NCI-H345 treated with DMSO at 0.1 percent for 48 hours (cell line): ENCODE measurements around the gene KMT2B.
"Not testable (repeated sequence)": the region's sequence is repeated elsewhere in the genome, so short reads cannot be mapped to it uniquely, and the experiment has no call there.

Source experiments
- DNase-seq: peaks from one replicate; lab custom pipeline; 2025; ENCODE audit not compliant: unreplicated experiment; lab: John Stamatoyannopoulos, UW

The KMT2B gene, protein sequence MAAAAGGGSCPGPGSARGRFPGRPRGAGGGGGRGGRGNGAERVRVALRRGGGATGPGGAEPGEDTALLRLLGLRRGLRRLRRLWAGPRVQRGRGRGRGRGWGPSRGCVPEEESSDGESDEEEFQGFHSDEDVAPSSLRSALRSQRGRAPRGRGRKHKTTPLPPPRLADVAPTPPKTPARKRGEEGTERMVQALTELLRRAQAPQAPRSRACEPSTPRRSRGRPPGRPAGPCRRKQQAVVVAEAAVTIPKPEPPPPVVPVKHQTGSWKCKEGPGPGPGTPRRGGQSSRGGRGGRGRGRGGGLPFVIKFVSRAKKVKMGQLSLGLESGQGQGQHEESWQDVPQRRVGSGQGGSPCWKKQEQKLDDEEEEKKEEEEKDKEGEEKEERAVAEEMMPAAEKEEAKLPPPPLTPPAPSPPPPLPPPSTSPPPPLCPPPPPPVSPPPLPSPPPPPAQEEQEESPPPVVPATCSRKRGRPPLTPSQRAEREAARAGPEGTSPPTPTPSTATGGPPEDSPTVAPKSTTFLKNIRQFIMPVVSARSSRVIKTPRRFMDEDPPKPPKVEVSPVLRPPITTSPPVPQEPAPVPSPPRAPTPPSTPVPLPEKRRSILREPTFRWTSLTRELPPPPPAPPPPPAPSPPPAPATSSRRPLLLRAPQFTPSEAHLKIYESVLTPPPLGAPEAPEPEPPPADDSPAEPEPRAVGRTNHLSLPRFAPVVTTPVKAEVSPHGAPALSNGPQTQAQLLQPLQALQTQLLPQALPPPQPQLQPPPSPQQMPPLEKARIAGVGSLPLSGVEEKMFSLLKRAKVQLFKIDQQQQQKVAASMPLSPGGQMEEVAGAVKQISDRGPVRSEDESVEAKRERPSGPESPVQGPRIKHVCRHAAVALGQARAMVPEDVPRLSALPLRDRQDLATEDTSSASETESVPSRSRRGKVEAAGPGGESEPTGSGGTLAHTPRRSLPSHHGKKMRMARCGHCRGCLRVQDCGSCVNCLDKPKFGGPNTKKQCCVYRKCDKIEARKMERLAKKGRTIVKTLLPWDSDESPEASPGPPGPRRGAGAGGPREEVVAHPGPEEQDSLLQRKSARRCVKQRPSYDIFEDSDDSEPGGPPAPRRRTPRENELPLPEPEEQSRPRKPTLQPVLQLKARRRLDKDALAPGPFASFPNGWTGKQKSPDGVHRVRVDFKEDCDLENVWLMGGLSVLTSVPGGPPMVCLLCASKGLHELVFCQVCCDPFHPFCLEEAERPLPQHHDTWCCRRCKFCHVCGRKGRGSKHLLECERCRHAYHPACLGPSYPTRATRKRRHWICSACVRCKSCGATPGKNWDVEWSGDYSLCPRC (N-terminal part only)

DNA sequence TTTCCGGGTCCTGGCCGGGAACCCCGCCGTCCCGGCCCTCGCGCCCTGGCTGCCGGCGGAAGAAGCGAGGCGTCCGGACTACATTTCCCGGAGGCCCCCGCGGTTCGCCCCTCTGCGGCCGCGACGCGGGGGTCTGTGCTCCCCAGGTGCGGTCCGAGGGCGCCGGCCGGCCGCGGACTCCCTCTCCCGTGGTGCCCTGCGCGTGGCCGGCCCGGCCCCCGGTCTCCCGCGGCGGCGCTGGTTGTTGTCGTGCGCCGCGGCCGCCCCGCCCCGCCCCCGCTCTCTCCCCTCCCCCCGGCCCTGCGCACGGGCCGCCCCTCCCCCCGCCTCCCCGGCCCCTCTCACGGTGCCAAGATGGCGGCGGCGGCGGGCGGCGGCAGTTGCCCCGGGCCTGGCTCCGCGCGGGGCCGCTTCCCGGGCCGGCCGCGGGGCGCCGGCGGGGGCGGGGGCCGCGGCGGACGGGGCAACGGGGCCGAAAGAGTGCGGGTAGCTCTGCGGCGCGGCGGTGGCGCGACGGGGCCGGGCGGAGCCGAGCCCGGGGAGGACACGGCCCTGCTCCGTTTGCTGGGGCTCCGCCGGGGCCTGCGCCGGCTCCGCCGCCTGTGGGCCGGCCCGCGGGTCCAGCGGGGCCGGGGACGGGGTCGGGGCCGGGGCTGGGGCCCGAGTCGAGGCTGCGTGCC is at the start of gene KMT2B:
Gene KMT2B (plus strand): TSS at position 339 of the 680 bp plus-strand sequence. CDS start 16 bp downstream, at position 355.
- DNase-seq: peak; percentile 100

DNA sequence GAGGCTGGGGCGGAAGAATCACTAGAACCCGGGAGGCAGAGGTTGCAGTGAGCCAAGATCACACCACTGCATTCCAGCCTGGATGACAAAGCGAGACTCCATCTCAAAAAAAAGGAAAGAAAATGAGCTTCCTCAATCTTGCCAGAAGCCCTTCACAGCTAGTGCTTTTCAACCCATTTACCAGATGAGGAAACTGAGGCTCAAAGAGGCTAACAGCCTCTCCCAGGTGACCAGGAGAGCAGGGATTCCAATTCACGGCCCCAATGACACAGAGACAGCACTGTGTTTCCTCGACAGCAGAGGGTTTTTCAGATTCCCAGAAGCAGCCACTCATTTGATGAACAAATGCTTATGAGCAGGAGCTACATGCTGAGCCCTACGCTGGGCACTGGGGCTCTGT is 48.2 kb upstream of the KMT2B start:
- DNase-seq: no peak

DNA sequence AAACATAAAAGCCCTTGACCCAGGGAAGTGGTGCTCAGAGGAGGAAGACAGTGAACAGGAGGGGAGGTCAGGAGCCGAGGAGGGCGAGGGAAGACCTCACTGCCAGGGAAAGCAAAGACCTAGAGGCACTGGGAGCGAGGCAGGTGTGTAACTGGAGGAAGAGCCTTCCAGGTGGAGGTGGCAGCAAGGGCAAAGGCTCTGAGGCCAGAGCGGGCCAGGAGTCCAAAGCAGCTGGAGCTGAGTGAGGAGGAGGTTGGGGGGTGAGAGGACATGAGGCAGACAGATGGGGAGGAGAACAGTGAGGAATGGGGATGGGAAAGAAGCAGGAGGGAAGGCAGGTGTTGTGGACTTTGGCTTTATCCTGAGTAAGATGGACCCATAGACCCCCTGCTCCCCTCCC is 47.8 kb upstream of the KMT2B start:
- DNase-seq: no peak

DNA sequence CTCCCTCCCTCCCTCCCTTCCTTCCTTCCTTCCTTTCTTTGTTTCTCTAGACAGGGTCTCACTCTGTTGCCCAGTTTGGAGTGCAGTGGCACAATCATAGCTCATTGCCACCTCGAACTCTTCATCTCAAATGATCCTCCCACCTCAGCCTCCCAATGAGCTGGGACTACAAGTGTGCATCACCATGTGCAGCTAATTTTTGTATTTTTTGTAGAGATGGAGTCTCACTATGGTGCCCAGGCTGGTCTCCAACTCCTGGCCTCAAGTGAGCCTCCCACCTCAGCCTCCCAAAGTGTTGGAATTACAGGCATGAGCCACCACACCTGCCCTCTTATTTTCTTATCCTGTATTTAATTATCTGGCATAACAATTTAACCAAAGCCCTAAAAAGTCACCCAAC is 47.1 kb upstream of the KMT2B start:
- DNase-seq: no peak

DNA sequence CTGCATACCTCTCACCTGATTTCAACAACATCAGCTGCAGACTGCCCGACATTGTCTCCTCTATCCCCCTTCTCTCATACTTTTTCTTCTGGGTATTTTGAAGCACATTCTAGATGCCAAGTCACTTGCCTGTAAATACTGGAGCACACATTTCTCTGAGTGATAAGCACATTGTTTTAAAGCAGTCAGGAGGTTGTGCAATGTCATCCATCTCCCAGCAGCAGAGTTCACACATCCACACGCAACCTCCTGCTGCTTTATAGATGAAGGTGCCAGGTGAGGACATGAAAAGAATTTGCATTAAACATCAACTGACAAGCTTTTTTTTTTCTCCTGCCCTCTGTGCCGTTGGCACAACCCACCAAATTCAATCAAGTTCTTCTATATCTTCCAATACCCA is 46.0 kb upstream of the KMT2B start:
- peak; percentile 86 for DNase-seq

DNA sequence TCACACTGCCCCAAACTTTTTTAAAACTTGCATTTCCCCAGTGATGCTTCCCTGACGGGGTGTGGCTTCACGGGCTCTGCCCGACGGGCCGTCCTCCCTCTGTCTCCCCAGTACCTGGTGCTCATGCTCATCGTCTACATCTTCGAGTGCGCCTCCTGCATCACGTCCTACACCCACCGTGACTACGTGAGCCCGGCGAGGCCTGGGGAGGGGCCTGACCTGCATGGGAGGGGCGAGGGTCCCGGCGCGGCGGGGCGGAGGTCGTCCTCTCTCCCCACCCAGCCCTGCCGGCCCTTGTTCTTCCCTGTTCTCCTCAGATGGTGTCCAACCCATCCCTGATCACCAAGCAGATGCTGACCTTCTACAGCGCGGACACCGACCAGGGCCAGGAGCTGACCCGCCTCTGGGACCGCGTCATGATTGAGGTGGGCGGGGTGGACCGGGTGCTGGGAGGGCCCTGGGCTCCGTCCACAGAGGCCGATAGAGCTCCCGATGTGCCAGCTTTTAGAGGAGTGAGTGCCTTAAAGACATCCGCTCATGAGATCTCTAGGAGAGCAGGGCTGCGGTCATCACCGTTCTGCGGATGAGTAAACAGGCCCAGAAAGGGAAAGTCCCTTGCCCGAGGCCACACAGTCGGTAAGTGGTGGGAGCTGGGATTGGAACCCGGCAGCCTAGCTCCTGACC is 44.5 kb upstream of the KMT2B start:
- DNase-seq: peak; percentile 55

DNA sequence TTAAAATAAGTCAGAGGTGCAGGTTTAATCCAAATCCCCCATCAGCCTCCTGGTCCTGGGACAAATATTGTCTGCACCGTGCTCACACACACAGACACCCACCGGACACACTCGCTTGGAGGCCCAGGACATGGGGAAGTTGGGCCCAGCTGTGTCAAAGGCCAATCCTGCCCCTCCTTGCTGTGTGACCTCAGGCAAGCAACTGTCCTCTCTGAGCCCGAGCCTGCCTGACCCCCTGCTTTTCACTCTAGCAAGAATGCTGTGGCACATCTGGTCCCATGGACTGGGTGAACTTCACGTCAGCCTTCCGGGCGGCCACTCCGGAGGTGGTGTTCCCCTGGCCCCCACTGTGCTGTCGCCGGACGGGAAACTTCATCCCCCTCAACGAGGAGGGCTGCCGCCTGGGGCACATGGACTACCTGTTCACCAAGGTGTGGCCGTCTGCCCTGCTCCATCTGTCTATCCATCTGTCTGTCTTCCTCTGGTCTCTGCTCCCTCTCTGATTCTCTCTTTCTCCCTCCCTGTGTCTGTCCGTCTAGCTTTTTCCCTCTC is 42.1 kb upstream of the KMT2B start:
- DNase-seq: no peak

DNA sequence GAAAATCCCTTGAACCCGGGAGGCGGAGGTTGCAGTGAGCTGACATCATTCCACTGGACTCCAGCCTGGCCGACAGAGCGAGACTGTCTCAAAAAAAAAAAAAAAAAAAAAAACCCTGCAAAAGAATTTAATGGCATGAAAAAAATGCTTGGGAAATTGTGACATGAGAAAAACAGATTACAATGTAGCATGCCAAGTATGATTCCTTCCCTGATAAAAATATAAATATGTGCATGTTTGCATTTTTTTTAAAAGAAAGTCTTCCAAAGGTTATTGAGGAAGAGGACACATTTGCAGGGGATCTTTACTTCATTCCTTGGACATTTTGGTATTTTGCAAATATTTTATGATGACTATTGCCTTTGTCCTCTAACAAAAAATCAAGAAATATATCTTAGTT is 28.0 kb upstream of the KMT2B start:
- DNase-seq: no peak

DNA sequence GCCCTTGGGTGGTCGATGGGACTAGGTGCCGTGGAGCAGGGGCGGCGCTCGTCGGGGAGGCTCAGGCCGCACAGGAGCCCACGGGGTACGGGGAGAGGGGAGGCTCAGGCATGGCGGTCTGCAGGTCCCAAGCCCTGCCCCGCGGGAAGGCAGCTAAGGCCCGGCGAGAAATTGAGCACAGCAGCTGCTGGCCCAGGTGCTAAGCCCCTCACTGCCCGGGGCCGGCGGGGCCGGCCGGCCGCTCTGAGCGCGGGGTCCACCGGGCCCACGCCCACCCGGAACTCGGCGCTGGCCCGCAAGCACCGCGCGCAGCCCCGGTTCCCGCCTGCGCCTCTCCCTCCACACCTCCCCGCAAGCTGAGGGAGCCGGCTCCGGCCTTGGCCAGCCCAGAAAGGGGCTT is 26.7 kb upstream of the KMT2B start:
- DNase-seq: not testable (repeated sequence)

DNA sequence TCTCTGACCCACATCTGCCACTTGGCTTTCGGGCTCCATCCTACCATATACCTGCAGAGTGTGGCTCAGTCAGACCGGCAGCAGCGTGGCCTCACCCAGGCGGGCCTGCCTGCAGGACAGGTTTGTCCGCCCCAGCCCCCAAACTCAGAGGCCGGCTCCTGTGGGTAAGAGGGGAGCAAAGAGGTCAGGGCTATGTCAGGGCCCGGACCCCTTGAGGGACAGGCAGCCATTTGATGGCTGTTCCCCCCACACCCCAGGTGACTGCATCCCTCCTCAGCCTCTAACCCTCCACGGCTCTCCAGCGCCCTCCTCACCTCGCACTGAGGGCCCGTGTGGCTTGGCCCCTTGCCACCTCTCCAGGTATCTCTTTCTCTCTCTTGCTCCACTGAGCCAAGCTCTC is 25.8 kb upstream of the KMT2B start:
- no peak for DNase-seq

DNA sequence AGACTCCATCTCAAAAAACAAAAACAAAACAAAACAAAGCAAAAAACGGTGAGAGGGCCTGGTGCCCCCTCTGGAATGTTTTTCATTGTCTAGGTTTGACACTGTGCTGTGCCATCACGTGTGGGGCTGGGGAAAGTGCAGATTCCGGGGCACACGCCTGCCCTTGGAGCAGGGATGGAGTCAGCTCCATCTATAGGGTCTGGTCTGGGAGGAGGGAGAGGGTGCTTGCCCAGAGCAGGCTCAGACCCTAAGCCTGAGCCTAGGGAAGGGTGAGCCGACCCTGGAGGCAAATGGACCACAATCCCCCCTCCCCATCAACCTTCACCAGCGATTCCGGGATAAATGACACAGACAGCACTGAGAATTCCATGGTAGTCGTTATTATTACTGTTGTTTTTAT is 24.4 kb upstream of the KMT2B start:
- DNase-seq: no peak

DNA sequence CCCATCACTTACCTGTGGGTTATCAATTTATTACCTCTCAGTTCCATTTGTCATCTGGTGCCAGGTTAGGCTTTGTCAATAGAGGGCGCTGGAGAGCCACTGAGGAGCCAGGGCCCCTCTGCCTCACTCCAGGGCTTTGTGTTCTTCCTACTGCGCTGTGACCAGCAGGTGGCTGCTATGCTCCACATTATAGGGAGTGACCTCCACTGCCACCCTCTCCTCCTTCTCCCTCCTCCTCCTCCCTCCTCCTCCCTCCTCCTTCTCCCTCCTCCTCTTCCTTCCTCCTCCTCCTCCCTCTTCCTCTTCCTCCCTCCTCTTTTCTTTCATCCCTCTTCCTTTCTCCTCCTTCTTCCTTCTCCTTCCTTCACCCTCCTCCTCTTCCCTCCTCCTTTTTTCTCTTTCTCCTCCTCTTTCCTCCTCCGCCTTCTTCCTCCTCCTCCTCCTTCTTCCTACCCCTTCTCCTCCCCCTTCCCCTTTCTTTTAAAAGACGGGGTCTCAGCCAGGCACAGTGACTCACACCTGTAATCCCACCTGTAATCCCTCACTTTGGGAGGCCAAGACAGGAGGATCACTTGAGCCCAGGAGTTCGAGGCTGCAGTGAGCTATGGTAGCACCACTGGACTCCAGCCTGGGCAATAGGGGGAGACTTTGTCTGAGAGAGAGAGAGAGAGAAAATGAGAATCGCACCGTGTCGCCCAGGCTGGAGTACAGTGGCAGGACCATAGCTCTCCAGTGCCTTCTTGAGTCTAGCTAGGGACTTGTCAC is 23.8 kb upstream of the KMT2B start:
- DNase-seq: peak; percentile 96

DNA sequence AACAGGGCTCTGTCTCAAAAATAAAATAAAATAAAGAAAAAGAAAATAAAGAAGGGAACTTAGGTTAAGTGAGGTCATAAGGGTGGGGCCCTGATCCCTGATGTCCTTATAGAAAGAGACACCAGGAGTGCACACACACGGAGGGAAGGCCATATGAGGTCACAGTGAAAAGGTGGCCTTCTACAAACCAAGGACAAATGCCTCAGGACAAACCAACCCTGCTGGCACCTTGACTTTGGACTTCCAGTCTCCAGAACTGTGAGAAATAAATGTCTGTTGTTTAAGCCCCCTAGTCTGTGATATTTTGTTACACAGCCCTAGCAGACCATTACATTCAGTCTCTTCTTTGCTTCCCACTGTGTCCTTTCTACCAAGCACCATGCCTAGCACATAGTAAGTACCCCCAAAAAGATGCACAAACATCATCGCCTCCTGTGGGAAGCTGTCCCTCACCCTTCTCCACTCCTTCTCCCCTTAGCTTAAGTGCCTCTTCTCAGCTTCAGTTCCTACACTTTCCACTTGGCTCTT is 21.8 kb upstream of the KMT2B start:
- DNase-seq: no peak

DNA sequence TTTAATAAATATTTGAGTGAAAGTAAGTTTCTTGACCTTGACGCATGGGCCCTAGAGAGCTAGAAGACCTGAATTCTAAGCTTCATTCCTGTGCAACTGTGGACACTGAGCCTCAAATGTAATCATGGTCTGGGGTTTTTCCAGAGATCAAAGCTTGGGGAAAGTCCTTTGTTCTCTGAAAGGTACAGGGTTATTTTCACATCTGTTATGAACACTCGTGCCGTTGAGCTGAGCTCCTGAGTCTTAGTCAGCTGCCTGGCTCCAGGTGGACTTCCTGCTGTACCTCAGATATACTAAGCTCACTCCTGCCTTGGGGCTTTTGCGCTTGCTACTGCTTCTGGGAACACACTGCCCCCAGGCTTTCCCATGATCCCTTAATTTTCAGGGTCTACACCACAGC is 21.0 kb upstream of the KMT2B start:
- DNase-seq: no peak

DNA sequence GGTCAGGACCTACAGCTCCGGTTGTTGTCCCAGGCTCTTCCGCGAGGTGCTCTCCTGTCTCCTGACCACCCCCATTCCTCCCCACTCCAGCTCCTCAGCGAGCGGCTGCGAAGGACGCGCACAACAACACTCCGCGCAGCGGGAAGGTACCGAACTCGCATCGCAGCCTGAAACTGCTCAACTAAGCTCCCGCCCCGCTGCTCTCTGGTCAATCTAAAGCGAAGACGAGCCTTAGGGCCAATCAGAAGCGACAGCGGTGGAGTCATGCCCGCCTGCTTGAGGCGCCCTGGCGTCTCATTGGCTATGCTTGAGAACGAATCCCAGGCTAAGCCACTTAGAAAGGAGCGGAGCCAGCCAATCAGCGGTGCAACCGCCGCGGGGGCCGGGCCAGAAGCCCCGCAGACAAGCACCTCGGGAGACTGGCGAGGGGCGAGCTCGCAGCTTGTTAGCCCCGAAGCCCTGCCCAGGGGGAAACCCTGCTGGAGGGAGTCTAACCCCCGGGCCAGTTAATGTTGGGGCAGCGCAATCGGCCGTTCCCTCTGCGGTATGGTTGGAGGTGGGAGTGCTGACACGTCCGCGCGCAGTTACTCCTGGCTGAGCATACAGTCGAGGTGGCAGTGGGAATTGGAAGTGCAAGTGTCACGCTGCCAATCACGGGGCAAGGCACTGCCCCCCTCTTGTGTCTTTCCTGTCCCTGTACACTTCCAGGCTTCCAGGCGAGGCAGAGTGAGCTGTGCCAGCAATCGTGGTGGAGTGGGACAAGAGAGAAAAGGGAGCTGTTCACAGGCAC is 15.4 kb upstream of the KMT2B start:
- peak; percentile 100 for DNase-seq

DNA sequence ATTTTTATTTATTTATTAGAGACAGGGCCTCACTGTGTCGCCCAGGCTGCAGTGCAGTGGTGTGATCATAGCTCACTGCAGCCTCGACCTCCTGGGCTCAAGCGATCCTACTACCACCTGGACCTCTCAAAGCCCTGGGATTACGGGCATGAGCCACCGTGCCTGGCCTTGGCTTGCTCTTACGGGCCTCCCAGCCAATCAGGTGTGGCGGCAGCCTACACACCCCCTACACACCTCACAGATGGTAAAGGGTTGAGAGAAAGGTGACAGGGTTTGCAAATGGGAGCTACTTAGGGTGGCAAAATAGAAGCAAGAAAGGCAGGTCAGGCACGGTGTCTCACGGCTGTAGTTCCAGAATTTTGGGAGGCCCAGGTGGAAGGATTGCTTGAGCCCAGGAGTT is 14.5 kb upstream of the KMT2B start:
- no peak for DNase-seq

DNA sequence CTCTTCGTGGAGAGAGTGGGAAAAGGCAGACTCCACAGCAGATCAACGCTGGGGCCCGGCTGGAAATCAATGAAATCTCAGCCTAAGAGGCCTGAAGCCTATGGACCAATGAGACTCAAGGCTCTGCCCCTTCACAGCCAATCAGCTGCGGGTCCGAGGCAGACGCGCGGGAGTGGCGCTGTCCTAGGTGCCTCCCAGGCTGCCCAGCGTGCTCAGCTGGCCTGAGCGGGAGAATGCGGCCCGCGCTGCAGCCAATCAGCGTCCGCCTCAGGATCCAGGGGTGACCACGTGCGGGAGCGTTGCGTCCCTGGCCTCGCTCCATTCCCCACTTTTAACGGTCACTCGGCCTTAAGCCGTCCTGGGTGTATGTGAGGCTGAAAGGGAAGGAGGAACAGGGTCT is 13.6 kb upstream of the KMT2B start, which contains the start of gene ZBTB32:
Gene ZBTB32 (plus strand): TSS at position 341 of the 400 bp plus-strand sequence. CDS start 10,069 bp downstream, outside the sequence.
- no peak for DNase-seq

DNA sequence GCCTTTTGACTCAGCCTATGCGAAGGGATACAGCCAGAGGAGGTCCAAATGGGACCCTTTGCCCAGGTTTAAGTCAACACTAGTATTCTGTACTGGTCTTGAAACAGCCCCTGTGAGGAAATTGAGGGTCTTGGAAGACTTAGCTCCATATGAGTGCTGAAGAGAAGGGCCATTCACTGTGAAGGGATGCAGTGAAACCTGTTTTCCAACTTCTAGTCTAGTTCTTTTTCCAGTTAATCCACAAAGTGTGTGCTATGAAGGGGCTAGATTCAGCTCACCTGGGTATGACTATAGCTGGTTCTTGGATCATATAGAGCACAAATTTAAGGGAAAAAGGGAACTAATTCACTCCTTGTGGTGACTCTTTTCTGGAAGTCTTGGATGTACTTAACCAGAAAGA is 9.4 kb upstream of the KMT2B start:
- no peak for DNase-seq
